HG03103 (cell line): Measurements from ENCODE around the gene CACNG6.

ENCODE experiments used
- ATAC-seq: cut with Tn5 transposase; IDR thresholded peaks from one replicate; pipeline ENCODE4 v1.9.1; 2021; ENCODE audit warnings: low read depth; ENCODE audit not compliant: unreplicated experiment

The CACNG6 gene

DNA sequence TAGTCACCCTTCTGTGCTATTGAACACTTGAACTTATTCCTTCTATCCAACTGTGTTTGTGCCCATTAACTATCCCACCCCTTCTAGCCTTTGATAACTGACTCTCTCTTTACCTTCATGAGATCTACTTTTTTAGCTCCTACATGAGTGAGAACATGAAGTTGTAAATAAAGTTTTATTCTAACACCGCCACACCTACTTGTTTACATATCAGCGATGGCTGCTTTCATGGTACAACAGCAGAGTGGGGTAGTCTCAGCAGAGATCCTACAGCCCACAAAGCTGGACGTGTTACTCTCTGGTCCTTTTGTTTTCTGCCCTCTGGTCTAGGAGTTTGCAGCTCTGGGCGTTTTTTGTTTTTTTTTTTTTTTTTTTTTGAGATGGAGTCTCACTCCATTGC, 48.6 kb downstream of the CACNG6 start:
- ATAC-seq = no peak

DNA sequence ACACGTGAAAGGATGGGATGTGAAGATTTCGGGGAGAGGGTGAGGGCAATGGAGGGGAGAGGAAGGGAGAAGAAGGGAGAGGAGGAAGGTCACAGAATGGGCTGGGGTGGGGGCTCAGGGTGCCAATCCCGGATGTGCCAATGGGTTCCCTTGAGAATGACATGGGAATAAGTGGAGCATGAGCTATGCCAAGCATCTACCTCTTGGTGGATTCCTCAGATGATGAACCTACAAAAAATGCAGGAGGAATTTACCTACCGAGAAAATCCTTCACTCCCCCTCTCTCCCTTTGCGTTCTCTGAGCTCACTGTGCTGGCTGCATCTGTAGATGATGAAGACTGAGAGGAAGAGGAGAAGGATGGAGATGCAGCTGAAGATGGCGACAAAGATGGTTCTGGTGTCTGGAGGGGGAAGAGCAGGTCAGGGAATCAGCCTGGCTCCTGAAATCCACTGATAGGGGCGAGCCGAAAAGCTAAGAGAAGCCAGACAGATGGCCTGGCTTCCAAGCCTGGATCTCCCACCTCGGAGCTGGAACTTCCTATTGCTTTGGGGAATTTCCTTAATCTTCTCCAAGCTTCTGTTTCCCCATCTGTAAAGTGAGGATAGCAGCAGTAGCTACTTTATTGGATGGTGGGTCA, 50.7 kb downstream of the CACNG6 start:
- no peak for ATAC-seq

DNA sequence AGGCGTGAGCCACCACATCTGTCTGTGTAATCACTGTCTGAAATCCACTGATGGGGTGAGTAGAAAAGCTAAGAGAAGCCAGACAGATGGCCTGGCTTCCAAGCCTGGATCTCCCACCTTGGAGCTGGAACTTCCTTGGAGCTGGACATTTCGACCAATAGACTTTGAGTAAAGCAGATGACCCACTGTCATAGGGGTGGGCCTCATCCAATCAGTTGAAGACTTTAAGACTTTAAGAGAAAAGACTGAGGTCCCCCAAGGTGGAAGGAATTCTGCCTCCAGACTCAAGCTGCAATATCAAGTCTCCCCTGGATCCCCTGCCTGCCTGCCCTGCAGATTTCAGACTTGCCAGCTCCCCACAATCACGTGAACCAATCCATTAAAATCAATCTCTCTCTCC, 51.6 kb downstream of the CACNG6 start:
- no peak for ATAC-seq

DNA sequence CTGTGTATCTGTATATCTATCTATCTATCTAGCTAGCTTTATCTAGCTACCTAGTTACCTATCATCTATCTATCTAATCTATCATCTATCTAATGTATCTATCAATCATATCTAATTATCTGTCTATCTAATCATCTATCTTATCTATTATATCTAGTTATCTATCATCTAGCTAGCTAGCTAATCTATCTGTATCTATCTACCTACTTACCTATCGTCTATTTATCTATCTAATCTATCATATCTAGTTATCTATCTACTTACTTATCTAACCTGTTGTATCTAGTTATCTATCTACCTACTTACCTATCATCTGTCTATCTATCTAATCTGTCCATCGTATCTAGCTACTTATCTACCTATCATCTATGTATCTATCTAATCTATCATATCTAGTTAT, 54.3 kb downstream of the CACNG6 start:
- no peak for ATAC-seq

DNA sequence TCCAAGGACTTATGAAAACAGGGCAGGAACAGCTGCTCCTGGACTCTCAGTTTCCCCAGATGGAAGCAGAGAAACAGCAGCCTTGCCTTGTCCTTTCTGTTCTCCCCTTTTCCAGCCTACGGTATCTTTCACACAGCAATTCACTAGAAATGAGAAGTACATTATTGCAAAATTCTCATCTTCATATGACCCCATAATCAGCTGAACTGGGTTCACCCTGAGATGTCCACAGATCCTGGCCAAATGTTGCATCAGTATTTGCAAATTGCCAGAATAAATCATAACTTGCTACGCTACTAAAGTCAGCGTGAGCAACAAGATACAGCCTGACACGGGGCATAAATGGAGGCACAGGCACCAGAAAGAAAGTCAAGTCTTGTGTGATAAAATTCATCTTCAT, 56.2 kb downstream of the CACNG6 start:
- no peak for ATAC-seq
